ENCODE results near the gene KIF1A. TPM values are rescaled to one million over a fixed set of nuclear protein-coding genes. Genes with fewer than 3 reads are reported as not detected.

Gene KIF1A
- total and polyA plus RNA-seq, 2 of the 13 experiments (the other 11 are each of a cell fraction or from before 2014, with no cell fraction given), result 0.01 TPM; not detected in 1

DNA sequence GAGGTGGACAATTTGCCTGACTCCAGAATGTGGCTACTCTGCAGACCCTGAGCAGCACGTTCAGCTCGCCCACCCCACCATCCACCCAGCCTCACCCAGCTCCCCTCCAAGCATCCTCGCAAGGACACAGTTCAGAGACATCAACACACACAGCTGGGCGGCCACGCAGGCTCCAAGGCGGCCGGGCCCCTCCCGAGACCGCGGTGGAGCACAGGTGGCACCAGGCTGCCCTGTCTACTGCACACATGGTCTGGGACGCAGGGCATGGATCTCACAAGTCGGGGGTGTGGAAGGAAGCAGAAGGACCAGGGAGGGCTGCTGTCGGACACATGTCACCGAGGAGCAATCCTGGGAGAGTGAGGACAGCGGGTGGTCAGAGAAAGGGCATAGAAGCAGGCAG, 92.1 kb downstream of the KIF1A start (continued):
- TF ChIP-seq ZNF704 (CRISPR knock-in tag; IDR thresholded peaks at IDR 0.05; ENCODE audit: borderline replicate concordance), result no peak
- no peak for TF ChIP-seq TMF1 (CRISPR knock-in tag; IDR thresholded peaks at IDR 0.05; ENCODE audit: low read depth)
- TF ChIP-seq KDM6A (CRISPR knock-in tag; IDR thresholded peaks at IDR 0.05; ENCODE audit: low read depth), result no peak
- TF ChIP-seq TEF (CRISPR knock-in tag; IDR thresholded peaks at IDR 0.05), result no peak
- TF ChIP-seq YY1 (IDR thresholded peaks at IDR 0.05; ENCODE audit: insufficient read depth, insufficient replicate concordance, low read depth, low read length), result no peak
- no peak for TF ChIP-seq ZNF546 (CRISPR knock-in tag; conservative IDR thresholded peaks at IDR 0.05)
- no peak for TF ChIP-seq ZNF24 (IDR thresholded peaks at IDR 0.05)
- no peak for TF ChIP-seq ZNF501 (CRISPR knock-in tag; IDR thresholded peaks at IDR 0.05)
- no peak for TF ChIP-seq ZNF12 (CRISPR knock-in tag; IDR thresholded peaks at IDR 0.05)
- TF ChIP-seq PHB2 (IDR thresholded peaks at IDR 0.05; ENCODE audit: partially characterized antibody), result no peak
- no peak for TF ChIP-seq ZHX2 (IDR thresholded peaks at IDR 0.05; ENCODE audit: low read depth)
- TF ChIP-seq ZHX2 (CRISPR knock-in tag; IDR thresholded peaks at IDR 0.05; ENCODE audit: borderline replicate concordance), result no peak
